Measurements from ENCODE around the gene FBLN2.

GRCh38 chr3:13620281-13620680 is 71.4 kb downstream of the FBLN2 start:
- TF ChIP-seq MXI1 (IDR thresholded peaks at IDR 0.05; ENCODE audit: low read depth, low read length) (no peak), BCL11A (IDR thresholded peaks at IDR 0.05; ENCODE audit: low read depth, low read length) (no peak), JUNB (IDR thresholded peaks at IDR 0.05) (no peak), ATF7 (IDR thresholded peaks at IDR 0.05; ENCODE audit: low read depth) (no peak), CHD2 (IDR thresholded peaks at IDR 0.05; ENCODE audit: borderline replicate concordance, low read depth, low read length) (no peak), FOS (IDR thresholded peaks at IDR 0.05; ENCODE audit: borderline replicate concordance, extremely low read depth, insufficient read length) (no peak), YY1 (IDR thresholded peaks at IDR 0.05; ENCODE audit: low read depth, low read length) (no peak)
- TF ChIP-seq, protein P1, sequence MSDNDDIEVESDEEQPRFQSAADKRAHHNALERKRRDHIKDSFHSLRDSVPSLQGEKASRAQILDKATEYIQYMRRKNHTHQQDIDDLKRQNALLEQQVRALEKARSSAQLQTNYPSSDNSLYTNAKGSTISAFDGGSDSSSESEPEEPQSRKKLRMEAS (IDR thresholded peaks at IDR 0.05; ENCODE audit: low read depth, low read length): no peak
- TF ChIP-seq, protein P2, sequence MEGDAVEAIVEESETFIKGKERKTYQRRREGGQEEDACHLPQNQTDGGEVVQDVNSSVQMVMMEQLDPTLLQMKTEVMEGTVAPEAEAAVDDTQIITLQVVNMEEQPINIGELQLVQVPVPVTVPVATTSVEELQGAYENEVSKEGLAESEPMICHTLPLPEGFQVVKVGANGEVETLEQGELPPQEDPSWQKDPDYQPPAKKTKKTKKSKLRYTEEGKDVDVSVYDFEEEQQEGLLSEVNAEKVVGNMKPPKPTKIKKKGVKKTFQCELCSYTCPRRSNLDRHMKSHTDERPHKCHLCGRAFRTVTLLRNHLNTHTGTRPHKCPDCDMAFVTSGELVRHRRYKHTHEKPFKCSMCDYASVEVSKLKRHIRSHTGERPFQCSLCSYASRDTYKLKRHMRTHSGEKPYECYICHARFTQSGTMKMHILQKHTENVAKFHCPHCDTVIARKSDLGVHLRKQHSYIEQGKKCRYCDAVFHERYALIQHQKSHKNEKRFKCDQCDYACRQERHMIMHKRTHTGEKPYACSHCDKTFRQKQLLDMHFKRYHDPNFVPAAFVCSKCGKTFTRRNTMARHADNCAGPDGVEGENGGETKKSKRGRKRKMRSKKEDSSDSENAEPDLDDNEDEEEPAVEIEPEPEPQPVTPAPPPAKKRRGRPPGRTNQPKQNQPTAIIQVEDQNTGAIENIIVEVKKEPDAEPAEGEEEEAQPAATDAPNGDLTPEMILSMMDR (IDR thresholded peaks at IDR 0.05 in 2 of 3, conservative IDR thresholded peaks at IDR 0.05 in 1 of 3; ENCODE audit: control insufficient read depth in 2 of 3, extremely low read depth in 1 of 3, insufficient read depth in 1 of 3, low read depth in 3 of 3, low read length in 3 of 3): no peak

All from GM12878 (cell line).